NCI-H2171 (cell line): Measurements from ENCODE around the gene SLC8A1.
"Not testable (repeated sequence)": the region's sequence is repeated elsewhere in the genome, so short reads cannot be mapped to it uniquely, and the experiment has no call there.

Source experiments
- DNase-seq: peaks from one replicate; lab custom pipeline; 2025; lab: John Stamatoyannopoulos, UW

The SLC8A1 gene

DNA sequence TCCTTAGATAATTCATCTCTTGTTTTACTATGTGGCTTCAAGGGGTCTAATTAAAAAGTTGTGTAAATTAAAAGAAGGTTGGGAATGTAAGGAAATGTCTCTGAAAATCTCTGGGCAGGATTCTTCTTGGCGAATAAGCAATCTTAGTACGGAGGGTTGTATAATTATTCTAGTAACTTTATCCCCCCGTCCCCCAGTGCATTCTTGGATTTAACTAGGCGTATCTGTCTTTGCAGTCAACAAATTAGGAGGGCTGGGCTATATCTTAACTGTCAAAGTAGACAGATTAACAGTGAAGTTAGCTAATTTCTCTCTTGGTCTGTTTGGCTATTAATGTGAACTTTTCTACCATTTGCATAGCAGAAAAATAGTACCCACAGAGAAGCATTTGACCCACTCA is 343.0 kb downstream of the SLC8A1 start:
- DNase-seq, result no peak

- no peak for DNase-seq
Observed at GRCh38 chr2:40106061-40106460, 345.8 kb downstream of the SLC8A1 start.

DNA sequence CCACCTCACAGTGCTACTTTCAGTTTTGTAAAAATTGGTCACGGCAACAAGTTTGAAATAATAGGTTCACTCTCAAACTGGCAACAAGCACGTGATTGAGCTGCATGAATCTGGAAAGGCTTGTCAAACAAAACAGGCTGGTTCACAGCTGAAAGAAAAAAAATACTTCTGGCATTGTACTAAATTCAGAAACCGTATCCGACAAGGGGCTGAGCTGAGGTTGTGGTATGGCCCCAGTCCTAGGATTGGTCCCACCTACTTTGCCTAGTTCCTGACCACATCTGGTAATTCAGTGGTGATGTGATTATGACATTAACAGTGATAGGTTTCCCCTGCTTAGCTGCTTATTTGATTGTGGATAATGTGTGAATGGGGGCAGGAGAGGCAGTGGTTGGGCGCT is 346.3 kb downstream of the SLC8A1 start:
- DNase-seq, result no peak

- DNase-seq, result no peak
Observed at GRCh38 chr2:40103590-40103989, 348.3 kb downstream of the SLC8A1 start.

DNA sequence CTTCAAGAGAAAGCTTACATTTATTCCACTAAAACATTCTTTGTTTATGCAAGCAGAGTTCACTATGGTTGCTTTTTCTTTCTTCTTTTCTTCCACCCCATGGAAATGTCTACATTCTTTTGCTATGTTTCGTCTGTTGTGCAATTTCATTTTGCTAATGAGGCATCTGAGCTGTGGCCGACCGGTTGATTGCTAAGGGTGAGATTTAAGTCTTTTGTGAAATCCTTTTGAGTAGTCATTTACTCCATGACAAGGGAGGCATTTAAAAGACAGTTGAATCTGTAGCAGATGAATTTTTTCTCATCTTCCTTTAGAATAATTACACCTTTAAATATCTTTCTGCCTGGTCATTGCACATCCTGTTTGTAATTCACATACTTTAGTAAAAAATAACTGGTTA is 348.7 kb downstream of the SLC8A1 start:
- DNase-seq, result no peak

DNA sequence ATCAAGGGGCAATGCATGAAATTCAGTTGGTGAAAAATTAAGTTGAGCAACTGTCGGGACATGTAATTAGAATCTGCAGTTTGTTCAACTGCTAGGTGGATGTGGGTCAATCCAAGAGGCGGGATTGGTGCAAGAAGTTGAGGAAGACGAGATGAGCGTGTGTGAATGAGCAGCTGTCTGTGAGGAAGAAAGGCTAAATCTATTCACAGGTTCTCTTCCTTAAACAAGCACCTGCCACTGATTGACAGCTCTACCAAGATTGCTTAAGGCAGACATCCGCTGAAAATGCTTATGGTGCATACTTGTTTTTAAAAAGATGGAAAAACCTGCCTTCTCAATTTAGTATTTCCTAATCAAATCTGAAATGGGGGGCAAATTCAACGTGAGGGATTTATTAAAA is 349.4 kb downstream of the SLC8A1 start:
- no peak for DNase-seq

DNA sequence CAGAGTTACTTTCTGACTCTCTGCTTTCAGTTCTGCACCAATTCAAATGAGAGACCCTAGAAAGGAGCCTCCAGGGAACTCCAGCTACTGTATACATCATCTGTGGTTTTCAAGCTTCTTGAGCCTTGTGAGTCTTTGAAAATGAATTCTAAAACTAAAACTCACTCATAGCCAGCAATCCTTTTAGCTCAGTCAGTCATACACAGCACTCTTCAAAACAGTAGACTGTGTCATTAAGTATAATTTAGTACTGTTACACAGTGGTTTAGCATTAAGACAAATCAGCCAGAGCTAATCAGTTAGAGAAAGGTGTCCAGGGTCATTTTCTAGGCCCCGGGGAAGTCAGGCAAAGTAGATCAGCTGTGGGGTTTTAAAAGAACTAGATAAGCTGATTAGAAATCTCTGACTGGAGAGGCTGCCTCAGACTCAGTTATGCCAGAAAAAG is 350.7 kb downstream of the SLC8A1 start:
- no peak for DNase-seq

DNA sequence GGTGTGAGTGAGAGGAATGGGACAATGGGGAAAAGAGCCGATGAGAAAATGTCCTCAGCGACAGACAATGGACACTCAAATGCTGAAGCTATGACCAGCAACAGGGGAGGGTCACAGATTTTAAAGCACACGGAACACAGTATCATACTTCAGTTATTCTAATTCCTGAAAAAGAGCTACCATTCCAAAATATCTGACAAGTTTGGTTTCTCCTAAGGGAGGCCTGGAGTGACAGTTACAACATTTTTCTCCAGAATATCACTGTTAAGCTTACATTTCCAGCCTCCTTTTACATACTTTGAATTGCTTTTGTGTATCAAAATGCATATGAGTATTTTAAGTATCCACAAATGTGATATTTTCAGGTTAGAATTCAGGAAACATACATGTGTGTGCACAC is 351.2 kb downstream of the SLC8A1 start:
- no peak for DNase-seq

GRCh38 chr2:40098786-40099470 is 353.0 kb downstream of the SLC8A1 start:
- DNase-seq, result no peak

- DNase-seq, result no peak
Observed at GRCh38 chr2:40097691-40098385, 354.1 kb downstream of the SLC8A1 start.

GRCh38 chr2:40096360-40096759 is 355.5 kb downstream of the SLC8A1 start:
- DNase-seq, result no peak

- no peak for DNase-seq
Observed at GRCh38 chr2:40095000-40095399, 356.9 kb downstream of the SLC8A1 start.

GRCh38 chr2:40094451-40094850 is 357.4 kb downstream of the SLC8A1 start:
- DNase-seq, result no peak

GRCh38 chr2:40093021-40093675 is 358.7 kb downstream of the SLC8A1 start:
- DNase-seq, result no peak

GRCh38 chr2:40090044-40090443 is 361.8 kb downstream of the SLC8A1 start:
- DNase-seq, result no peak

GRCh38 chr2:40087927-40088326 is 364.0 kb downstream of the SLC8A1 start:
- DNase-seq, result no peak

- DNase-seq, result no peak
Observed at GRCh38 chr2:40087434-40087833, 364.5 kb downstream of the SLC8A1 start.

GRCh38 chr2:40085786-40086185 is 366.1 kb downstream of the SLC8A1 start:
- DNase-seq, result no peak

GRCh38 chr2:40073336-40073735 is 378.6 kb downstream of the SLC8A1 start:
- not testable (repeated sequence) for DNase-seq

DNA sequence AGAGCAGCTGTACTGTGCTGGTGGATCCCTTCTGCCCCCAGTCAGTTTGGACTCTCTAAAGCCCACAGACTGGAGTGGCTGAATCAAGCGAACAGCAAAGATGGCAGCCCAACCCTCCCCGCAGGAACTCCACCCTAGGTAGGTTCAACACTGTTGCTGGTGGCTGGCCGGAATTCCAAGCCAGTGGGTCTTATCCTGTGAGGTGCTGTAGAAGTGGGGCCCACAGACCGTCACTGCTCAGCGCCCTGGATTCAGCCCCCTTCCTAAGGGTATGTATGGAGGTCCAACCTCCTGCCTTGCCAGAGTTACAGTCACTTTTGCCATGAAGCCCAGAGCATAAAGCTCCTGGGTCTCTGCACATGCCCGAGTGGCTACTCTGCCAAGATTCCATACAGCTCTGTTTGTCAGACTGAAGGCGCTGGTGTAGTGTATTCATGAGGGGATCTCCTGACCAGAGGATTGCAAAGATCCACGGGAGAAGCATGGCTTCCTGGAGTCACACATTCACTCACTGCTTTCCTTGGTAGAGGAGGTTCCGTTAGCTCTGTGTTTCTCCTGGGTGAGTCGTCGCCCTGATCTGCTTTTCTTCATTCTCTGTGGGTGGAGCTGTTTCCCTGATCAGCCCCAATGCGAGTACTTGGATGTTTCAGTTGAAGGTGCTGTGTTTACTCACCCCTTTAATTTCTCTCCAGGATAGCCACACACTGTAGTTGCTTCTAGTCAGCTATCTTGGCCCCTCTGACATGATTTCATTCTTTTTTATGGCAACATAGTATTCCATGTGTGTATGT is 379.3 kb downstream of the SLC8A1 start:
- no peak for DNase-seq

DNA sequence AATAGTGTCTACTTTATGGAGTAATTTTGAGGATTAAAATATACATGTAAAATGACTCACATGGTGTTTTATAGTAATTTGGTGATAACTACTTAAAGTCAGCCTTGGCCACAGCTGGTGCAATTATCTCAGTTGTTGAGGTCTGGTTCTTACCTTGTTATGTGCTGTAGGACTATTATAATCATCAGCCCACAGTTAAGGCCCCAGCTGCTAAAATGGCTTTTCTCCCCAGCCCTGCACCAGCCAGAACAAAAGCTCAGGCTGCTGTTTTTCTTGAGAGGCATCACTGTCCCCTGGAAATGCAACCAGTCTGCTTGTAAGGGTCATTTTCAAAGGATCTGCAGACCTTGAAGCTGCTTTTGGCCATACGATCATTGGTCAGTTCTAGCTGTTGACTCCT is 389.5 kb downstream of the SLC8A1 start:
- DNase-seq, result no peak

DNA sequence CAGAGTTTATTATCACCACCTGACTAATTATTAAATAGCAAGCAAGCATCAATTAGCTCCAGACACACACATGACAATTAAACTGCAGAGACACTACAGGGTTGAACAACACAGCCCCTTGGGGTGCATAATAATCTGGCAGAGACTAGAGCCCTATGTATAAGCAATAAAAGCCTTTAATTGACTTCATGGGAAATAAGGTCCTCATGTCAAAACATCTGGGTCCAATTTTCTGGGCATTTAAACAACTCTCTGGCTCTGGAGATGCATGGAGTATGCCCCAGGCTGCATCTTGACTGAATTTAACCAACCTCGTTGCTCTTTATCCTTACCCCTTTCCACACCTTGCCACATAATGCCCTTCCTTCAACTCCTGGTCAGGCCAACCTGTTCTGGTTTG is 402.1 kb downstream of the SLC8A1 start:
- no peak for DNase-seq
